SK-N-SH treated with all-trans-retinoic acid at 6 μM for 48 hours (cell line): ENCODE results near the gene DAD1.

ENCODE experiments used
- ATAC-seq: fragments of 200-7000 bp; cut with Tn5 transposase; 3 replicates; pipeline ENCODE4 v1.9.1; 2020; ENCODE audit warnings: mild to moderate bottlenecking, moderate library complexity
- ARNTL ChIP-seq: fragments of 450-650 bp; formaldehyde crosslinking; IDR thresholded peaks from 2 replicates; pipeline ENCODE4 v1.5.0; 2020; ENCODE audit warnings: low read depth, mild to moderate bottlenecking, moderate library complexity, borderline replicate concordance
- BACH2 ChIP-seq: fragments of 250-450 bp; sonication (Bioruptor Pico); IDR thresholded peaks from 2 replicates; pipeline ENCODE4 v1.9.0; 2021; ENCODE audit warnings: mild to moderate bottlenecking, borderline replicate concordance
- CREB5 ChIP-seq: fragments of 250-450 bp; sonication (Bioruptor Pico); IDR thresholded peaks from 2 replicates; pipeline ENCODE4 v1.5.1; 2020; ENCODE audit warnings: low read depth, mild to moderate bottlenecking, moderate library complexity
- CSDC2 ChIP-seq: fragments of 250-450 bp; sonication (Bioruptor Pico); IDR thresholded peaks from 2 replicates; pipeline ENCODE4 v1.5.0; 2020; ENCODE audit warnings: mild to moderate bottlenecking, moderate library complexity
- ESRRG ChIP-seq: fragments of 250-450 bp; sonication (Bioruptor Pico); IDR thresholded peaks from 2 replicates; pipeline ENCODE4 v1.6.1; 2021; ENCODE audit warnings: mild to moderate bottlenecking
- GLIS3 ChIP-seq: fragments of 250-450 bp; sonication (Bioruptor Pico); IDR thresholded peaks from 2 replicates; pipeline ENCODE4 v1.5.0; 2020; ENCODE audit warnings: mild to moderate bottlenecking, moderate library complexity
- PATZ1 ChIP-seq: fragments of 250-450 bp; sonication (Bioruptor Pico); IDR thresholded peaks from 2 replicates; pipeline ENCODE4 v1.8.0; 2020; ENCODE audit warnings: mild to moderate bottlenecking, moderate library complexity, borderline replicate concordance
- PPARA ChIP-seq: fragments of 250-450 bp; sonication (Bioruptor Pico); IDR thresholded peaks from 2 replicates; pipeline ENCODE4 v1.5.0; 2020; ENCODE audit warnings: mild to moderate bottlenecking, borderline replicate concordance
- SNAI2 ChIP-seq: fragments of 250-450 bp; sonication (Bioruptor Pico); IDR thresholded peaks from 2 replicates; pipeline ENCODE4 v1.5.0; 2020; ENCODE audit warnings: mild to moderate bottlenecking, moderate library complexity
- TCF4 ChIP-seq: fragments of 250-450 bp; sonication (Bioruptor Pico); IDR thresholded peaks from 2 replicates; pipeline ENCODE4 v1.8.0; 2021; ENCODE audit warnings: mild to moderate bottlenecking, moderate library complexity, borderline replicate concordance
- TOX ChIP-seq: fragments of 250-450 bp; sonication (Bioruptor Pico); IDR thresholded peaks from 2 replicates; pipeline ENCODE4 v1.8.0; 2021; ENCODE audit warnings: mild to moderate bottlenecking, moderate library complexity, borderline replicate concordance
- TSHZ2 ChIP-seq: fragments of 250-450 bp; sonication (Bioruptor Pico); IDR thresholded peaks from 2 replicates; pipeline ENCODE4 v1.5.0; 2020; ENCODE audit warnings: mild to moderate bottlenecking, moderate library complexity
- ZC3H10 ChIP-seq: fragments of 250-450 bp; sonication (Bioruptor Pico); IDR thresholded peaks from 2 replicates; pipeline ENCODE4 v1.5.1; 2021; ENCODE audit warnings: mild to moderate bottlenecking, moderate library complexity
- ZFP3 ChIP-seq: fragments of 250-450 bp; sonication (Bioruptor Pico); IDR thresholded peaks from 2 replicates; pipeline ENCODE4 v1.5.0; 2020; ENCODE audit warnings: mild to moderate bottlenecking, moderate library complexity
- ZFP30 ChIP-seq: fragments of 450-650 bp; formaldehyde crosslinking; IDR thresholded peaks from 2 replicates; pipeline ENCODE4 v1.5.0; 2022; ENCODE audit warnings: mild to moderate bottlenecking, moderate library complexity
- ZNF565 ChIP-seq: fragments of 450-650 bp; formaldehyde crosslinking; conservative IDR thresholded peaks from 2 replicates; pipeline ENCODE4 v1.5.0; 2020; ENCODE audit warnings: low read depth, mild to moderate bottlenecking, moderate library complexity
- ZNF70 ChIP-seq: fragments of 450-650 bp; formaldehyde crosslinking; IDR thresholded peaks from 2 replicates; pipeline ENCODE4 v1.5.0; 2020; ENCODE audit warnings: mild to moderate bottlenecking, moderate library complexity
- ZNF8 ChIP-seq: fragments of 450-650 bp; formaldehyde crosslinking; IDR thresholded peaks from 2 replicates; pipeline ENCODE4 v1.5.0; 2020; ENCODE audit warnings: mild to moderate bottlenecking, moderate library complexity

Gene DAD1

GRCh38 chr14:22565391-22565945, 23.6 kb downstream of the DAD1 start:
- TF ChIP-seq GLIS3 (CRISPR knock-in tag): no peak
- TF ChIP-seq, all 23 proteins: peak for 0
- ATAC-seq: no peak

- ATAC-seq: no peak
- TF ChIP-seq CREB5 (CRISPR knock-in tag) (no peak), GLIS3 (CRISPR knock-in tag) (no peak), PATZ1 (no peak), ARNTL (CRISPR knock-in tag) (no peak), TOX (CRISPR knock-in tag) (no peak), BACH2 (no peak), ZNF70 (no peak)
These were observed 24.6 kb downstream of the DAD1 start for GRCh38 chr14:22564463-22564862.

GRCh38 chr14:22563987-22564386, 25.0 kb downstream of the DAD1 start:
- TF ChIP-seq PPARA (no peak), SNAI2 (no peak), TSHZ2 (no peak), ZNF70 (no peak), TCF4 (CRISPR knock-in tag) (no peak), GLIS3 (CRISPR knock-in tag) (no peak)
- ATAC-seq: no peak

GRCh38 chr14:22561661-22562579, 27.1 kb downstream of the DAD1 start:
- no peak for ATAC-seq
- TF ChIP-seq PATZ1: no peak
- TF ChIP-seq ZNF8: no peak
- TF ChIP-seq ZFP3: no peak
- no peak for TF ChIP-seq ZNF565 (CRISPR knock-in tag)
- no peak for TF ChIP-seq ZC3H10 (CRISPR knock-in tag)
- no peak for TF ChIP-seq ZFP30 (CRISPR knock-in tag)
- no peak for TF ChIP-seq ARNTL (CRISPR knock-in tag)
- no peak for TF ChIP-seq SNAI2
- no peak for TF ChIP-seq CSDC2
- TF ChIP-seq TSHZ2: no peak
- TF ChIP-seq ZNF70: no peak
- no peak for TF ChIP-seq ESRRG (CRISPR knock-in tag)
